PC-3 (cell line): ENCODE results near the gene ADCY5.

Experiments used
- EZH2 ChIP-seq: fragments of 300-600 bp; sonication (generic); IDR thresholded peaks from one replicate; pipeline ENCODE4 v1.6.1; 2017; ENCODE audit warnings: antibody characterized with exemption, mild to moderate bottlenecking, low read length; ENCODE audit not compliant: unreplicated experiment
- EZH2phosphoT487 ChIP-seq: fragments of 300-600 bp; sonication (generic); IDR thresholded peaks from 2 replicates; pipeline ENCODE4 v1.6.1; 2018; ENCODE audit warnings: mild to moderate bottlenecking, antibody characterized with exemption, low read length, borderline replicate concordance
- TF ChIP-seq, protein P1 (sequence below): fragments of 300-600 bp; sonication (generic); conservative IDR thresholded peaks from 2 replicates; pipeline ENCODE4 v1.5.1; 2017; ENCODE audit warnings: antibody characterized with exemption, low read depth, mild to moderate bottlenecking, low read length

DNA sequence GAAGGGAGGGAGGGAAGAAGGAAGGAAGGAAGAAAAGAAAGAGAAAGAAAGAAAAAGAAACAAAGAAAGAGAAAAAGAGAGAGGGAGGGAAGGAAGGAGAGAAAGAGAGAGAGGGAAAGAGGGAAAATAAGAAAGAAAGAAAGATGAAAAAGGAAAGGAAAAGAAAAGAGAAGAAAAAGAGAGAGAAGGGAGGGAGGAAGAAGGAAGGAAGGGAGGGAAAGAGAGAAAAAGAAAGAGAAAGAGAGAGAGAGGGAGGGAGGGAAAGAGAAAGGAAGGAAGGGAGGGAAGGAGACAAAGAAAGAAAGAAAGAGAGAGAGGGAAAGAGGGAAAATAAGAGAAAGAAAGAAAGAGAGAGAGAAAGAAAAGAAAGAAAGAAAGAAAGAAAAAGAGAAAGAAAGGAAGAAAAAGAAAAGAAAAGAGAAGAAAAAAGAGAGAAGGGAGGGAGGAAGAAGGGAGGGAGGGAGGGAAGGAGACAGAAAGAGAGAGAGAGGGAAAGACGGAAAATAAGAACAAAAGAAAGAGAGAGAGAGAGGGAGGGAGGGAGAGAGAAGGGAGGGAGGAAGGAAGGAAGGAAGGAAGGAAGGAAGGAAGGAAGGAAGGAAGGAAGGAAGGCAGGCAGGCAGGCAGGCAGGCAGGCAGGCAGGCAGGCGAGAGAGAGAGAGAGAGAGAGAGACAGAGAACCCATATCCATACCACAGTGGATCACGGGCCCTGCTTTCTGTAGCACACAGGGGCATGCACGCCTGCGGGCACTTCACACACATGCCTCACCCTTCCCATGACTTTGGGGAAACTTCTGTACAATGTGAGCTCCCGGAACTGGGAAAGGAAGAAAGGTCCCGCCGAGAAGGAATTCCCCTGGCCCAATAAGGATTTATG is 52.5 kb downstream of the ADCY5 start:
- TF ChIP-seq, protein P1, sequence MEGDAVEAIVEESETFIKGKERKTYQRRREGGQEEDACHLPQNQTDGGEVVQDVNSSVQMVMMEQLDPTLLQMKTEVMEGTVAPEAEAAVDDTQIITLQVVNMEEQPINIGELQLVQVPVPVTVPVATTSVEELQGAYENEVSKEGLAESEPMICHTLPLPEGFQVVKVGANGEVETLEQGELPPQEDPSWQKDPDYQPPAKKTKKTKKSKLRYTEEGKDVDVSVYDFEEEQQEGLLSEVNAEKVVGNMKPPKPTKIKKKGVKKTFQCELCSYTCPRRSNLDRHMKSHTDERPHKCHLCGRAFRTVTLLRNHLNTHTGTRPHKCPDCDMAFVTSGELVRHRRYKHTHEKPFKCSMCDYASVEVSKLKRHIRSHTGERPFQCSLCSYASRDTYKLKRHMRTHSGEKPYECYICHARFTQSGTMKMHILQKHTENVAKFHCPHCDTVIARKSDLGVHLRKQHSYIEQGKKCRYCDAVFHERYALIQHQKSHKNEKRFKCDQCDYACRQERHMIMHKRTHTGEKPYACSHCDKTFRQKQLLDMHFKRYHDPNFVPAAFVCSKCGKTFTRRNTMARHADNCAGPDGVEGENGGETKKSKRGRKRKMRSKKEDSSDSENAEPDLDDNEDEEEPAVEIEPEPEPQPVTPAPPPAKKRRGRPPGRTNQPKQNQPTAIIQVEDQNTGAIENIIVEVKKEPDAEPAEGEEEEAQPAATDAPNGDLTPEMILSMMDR, result no peak
- no peak for TF ChIP-seq EZH2
- TF ChIP-seq EZH2phosphoT487, result no peak
